PC-3 (cell line): Measurements from ENCODE around the gene RPS6KA2.

Experiments
- EZH2 ChIP-seq: fragments of 300-600 bp; sonication (generic); IDR thresholded peaks from one replicate; pipeline ENCODE4 v1.6.1; 2017; ENCODE audit warnings: antibody characterized with exemption, mild to moderate bottlenecking, low read length; ENCODE audit not compliant: unreplicated experiment
- TF ChIP-seq, protein P1 (sequence below): fragments of 300-600 bp; sonication (generic); conservative IDR thresholded peaks from 2 replicates; pipeline ENCODE4 v1.5.1; 2017; ENCODE audit warnings: antibody characterized with exemption, low read depth, mild to moderate bottlenecking, low read length

DNA sequence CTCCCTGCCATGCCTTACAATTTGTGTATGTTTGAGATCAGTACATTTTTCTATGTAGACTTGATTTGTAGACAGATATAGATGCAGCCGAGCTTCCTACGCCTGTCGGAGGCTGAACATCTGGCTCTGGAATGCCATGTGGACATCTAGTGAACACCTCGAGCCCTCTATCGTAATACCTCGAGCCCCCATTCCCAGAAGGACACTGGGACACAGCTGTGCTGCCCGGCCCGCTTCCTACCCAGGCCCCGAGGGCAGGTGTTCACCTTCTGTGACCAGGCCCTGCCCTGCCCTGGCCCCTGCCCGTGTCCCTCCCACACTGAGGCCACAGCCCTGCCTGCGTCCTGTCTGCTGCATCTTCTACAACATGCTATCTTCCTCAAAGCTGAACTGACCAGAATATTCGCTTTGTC lies 12.9 kb downstream of the RPS6KA2 start:
- TF ChIP-seq, protein P1, sequence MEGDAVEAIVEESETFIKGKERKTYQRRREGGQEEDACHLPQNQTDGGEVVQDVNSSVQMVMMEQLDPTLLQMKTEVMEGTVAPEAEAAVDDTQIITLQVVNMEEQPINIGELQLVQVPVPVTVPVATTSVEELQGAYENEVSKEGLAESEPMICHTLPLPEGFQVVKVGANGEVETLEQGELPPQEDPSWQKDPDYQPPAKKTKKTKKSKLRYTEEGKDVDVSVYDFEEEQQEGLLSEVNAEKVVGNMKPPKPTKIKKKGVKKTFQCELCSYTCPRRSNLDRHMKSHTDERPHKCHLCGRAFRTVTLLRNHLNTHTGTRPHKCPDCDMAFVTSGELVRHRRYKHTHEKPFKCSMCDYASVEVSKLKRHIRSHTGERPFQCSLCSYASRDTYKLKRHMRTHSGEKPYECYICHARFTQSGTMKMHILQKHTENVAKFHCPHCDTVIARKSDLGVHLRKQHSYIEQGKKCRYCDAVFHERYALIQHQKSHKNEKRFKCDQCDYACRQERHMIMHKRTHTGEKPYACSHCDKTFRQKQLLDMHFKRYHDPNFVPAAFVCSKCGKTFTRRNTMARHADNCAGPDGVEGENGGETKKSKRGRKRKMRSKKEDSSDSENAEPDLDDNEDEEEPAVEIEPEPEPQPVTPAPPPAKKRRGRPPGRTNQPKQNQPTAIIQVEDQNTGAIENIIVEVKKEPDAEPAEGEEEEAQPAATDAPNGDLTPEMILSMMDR = no peak
- no peak for TF ChIP-seq EZH2
